GM23338 (cell line): ENCODE results near the gene CENPO. TPM values are rescaled to one million over a fixed set of nuclear protein-coding genes. Genes with fewer than 3 reads are reported as not detected.

Experiments
- ATAC-seq: fragments of 200-7000 bp; cut with Tn5 transposase; 3 replicates; pipeline ENCODE4 v1.9.1; 2020
- DNase-seq: peaks from one replicate; pipeline ENCODE4 v3.0.0-alpha.2; 2015; ENCODE audit warnings: low spot score
- H2AFZ ChIP-seq: fragments of 200-600 bp; sonication (generic); 2 replicates; pipeline ENCODE4 v1.8.0; 2016; ENCODE audit warnings: antibody characterized with exemption, mild to moderate bottlenecking, moderate library complexity
- H3F3A ChIP-seq: fragments of 200-600 bp; sonication (generic); replicated peaks from 2 replicates; pipeline ENCODE4 v1.8.0; 2017; ENCODE audit warnings: antibody characterized with exemption, mixed run types, low read depth
- H3K27ac ChIP-seq: fragments of 200-600 bp; sonication (generic); 2 replicates; pipeline ENCODE4 v1.6.1; 2016; ENCODE audit warnings: low read depth
- H3K27me3 ChIP-seq: fragments of 200-600 bp; sonication (generic); 2 replicates; pipeline ENCODE4 v1.8.0; 2016; ENCODE audit warnings: mild to moderate bottlenecking, mixed run types, moderate library complexity; ENCODE audit not compliant: insufficient read depth
- H3K36me3 ChIP-seq: fragments of 200-600 bp; sonication (generic); 2 replicates; pipeline ENCODE4 v1.8.0; 2016; ENCODE audit warnings: mild to moderate bottlenecking; ENCODE audit not compliant: insufficient read depth
- H3K4me1 ChIP-seq: fragments of 200-600 bp; sonication (generic); 2 replicates; pipeline ENCODE4 v1.8.0; 2016; ENCODE audit warnings: mild to moderate bottlenecking, moderate library complexity; ENCODE audit not compliant: insufficient read depth
- H3K4me2 ChIP-seq: fragments of 200-600 bp; sonication (generic); 2 replicates; pipeline ENCODE4 v1.7.1; 2017; ENCODE audit warnings: mixed run types
- H3K4me3 ChIP-seq: fragments of 200-600 bp; sonication (generic); 2 replicates; pipeline ENCODE4 v1.6.1; 2016; ENCODE audit warnings: mixed run types
- H3K79me2 ChIP-seq: fragments of 200-600 bp; sonication (generic); replicated peaks from 2 replicates; pipeline ENCODE4 v1.8.0; 2017; ENCODE audit warnings: mild to moderate bottlenecking; ENCODE audit not compliant: insufficient read depth
- H3K9me2 ChIP-seq: fragments of 200-600 bp; sonication (generic); 2 replicates; pipeline ENCODE4 v1.8.0; 2017; ENCODE audit not compliant: insufficient read depth
- H4K20me1 ChIP-seq: fragments of 200-600 bp; sonication (generic); replicated peaks from 2 replicates; pipeline ENCODE4 v1.8.0; 2017; ENCODE audit warnings: mild to moderate bottlenecking; ENCODE audit not compliant: insufficient read depth
- H3K27ac Mint-ChIP-seq: 2 replicates; pipeline ENCODE4 v1.8.0; 2020; ENCODE audit warnings: inconsistent platforms, mild to moderate bottlenecking, moderate library complexity, mixed read lengths
- H3K27me3 Mint-ChIP-seq: 3 replicates; pipeline ENCODE4 v1.8.0; 2022; ENCODE audit warnings: low read depth, mild to moderate bottlenecking, moderate library complexity, mixed read lengths, inconsistent platforms; ENCODE audit not compliant: insufficient read depth, poor library complexity
- H3K36me3 Mint-ChIP-seq: 3 replicates; pipeline ENCODE4 v1.8.0; 2021; ENCODE audit warnings: low read depth, mild to moderate bottlenecking, inconsistent platforms, moderate library complexity, mixed read lengths
- H3K4me1 Mint-ChIP-seq: 3 replicates; pipeline ENCODE4 v1.8.0; 2020; ENCODE audit warnings: mild to moderate bottlenecking, inconsistent platforms, mixed read lengths
- H3K4me3 Mint-ChIP-seq: 3 replicates; pipeline ENCODE4 v1.8.0; 2021; ENCODE audit warnings: moderate library complexity, mild to moderate bottlenecking, inconsistent platforms, mixed read lengths
- H3K9me3 Mint-ChIP-seq: 3 replicates; pipeline ENCODE4 v1.8.0; 2020; ENCODE audit warnings: moderate library complexity, mild to moderate bottlenecking, inconsistent platforms, mixed read lengths
- CREB1 ChIP-seq: fragments of 250-450 bp; sonication (Bioruptor Pico); IDR thresholded peaks from 2 replicates; pipeline ENCODE4 v1.5.0; 2020; ENCODE audit warnings: low read depth, mild to moderate bottlenecking, moderate library complexity
- CTCF ChIP-seq, 2 experiments: fragments of 200-600 bp in 1 of 2; sonication (generic) in 1 of 2; conservative IDR thresholded peaks; 2 replicates each; pipeline versions ENCODE4 v1.5.1 to v1.6.1; 2016 to 2017; ENCODE audit warnings: antibody characterized with exemption in 2 of 2, low read depth in 2 of 2, mild to moderate bottlenecking in 2 of 2, moderate library complexity in 1 of 2
- ETS1 ChIP-seq: IDR thresholded peaks from 2 replicates; pipeline ENCODE4 v1.6.1; 2016; ENCODE audit warnings: antibody characterized with exemption
- EZH2 ChIP-seq: fragments of 200-600 bp; sonication (generic); IDR thresholded peaks from one replicate; pipeline ENCODE4 v1.8.0; 2017; ENCODE audit warnings: antibody characterized with exemption, mild to moderate bottlenecking, low read depth; ENCODE audit not compliant: unreplicated experiment
- EZH2phosphoT487 ChIP-seq: fragments of 200-600 bp; sonication (generic); IDR thresholded peaks from one replicate; pipeline ENCODE4 v1.8.1; 2018; ENCODE audit warnings: antibody characterized with exemption; ENCODE audit not compliant: unreplicated experiment
- JUNB ChIP-seq: IDR thresholded peaks from one replicate; pipeline ENCODE4 v1.6.1; 2016; ENCODE audit warnings: antibody characterized with exemption; ENCODE audit not compliant: unreplicated experiment
- NANOG ChIP-seq: IDR thresholded peaks from 2 replicates; pipeline ENCODE4 v1.6.1; 2016; ENCODE audit warnings: antibody characterized with exemption, borderline replicate concordance
- POLR2AphosphoS5 ChIP-seq: IDR thresholded peaks from 2 replicates; pipeline ENCODE4 v1.6.1; 2016; ENCODE audit warnings: antibody characterized with exemption, low read depth
- REST ChIP-seq: IDR thresholded peaks from one replicate; pipeline ENCODE4 v1.6.1; 2018; ENCODE audit warnings: antibody characterized with exemption; ENCODE audit not compliant: unreplicated experiment
- STAT1 ChIP-seq: IDR thresholded peaks from one replicate; pipeline ENCODE4 v1.6.1; 2016; ENCODE audit warnings: antibody characterized with exemption; ENCODE audit not compliant: unreplicated experiment
- ZNF114 ChIP-seq: fragments of 250-450 bp; sonication (Bioruptor Pico); IDR thresholded peaks from 2 replicates; pipeline ENCODE4 v1.5.0; 2020; ENCODE audit warnings: mild to moderate bottlenecking, moderate library complexity
- ZNF331 ChIP-seq: fragments of 250-450 bp; sonication (Bioruptor Pico); IDR thresholded peaks from 2 replicates; pipeline ENCODE4 v1.5.0; 2020; ENCODE audit warnings: low read depth, mild to moderate bottlenecking, moderate library complexity
- ZNF462 ChIP-seq: fragments of 250-450 bp; sonication (Bioruptor Pico); IDR thresholded peaks from 2 replicates; pipeline ENCODE4 v1.5.0; 2020; ENCODE audit warnings: mild to moderate bottlenecking, moderate library complexity
- polyA plus RNA-seq: library from polyadenylated mRNA; unstranded; fragments of >200 nt; fragmentation: Nextera tagmentation; extraction: Ambion mirVana; gene quantifications from 2 replicates; pipeline ENCODE4 v1.2.1, GENCODE V29; 2016
- total RNA-seq: library from RNA; depleted of rRNA; stranded (reverse); fragments of >200 nt; shearing (Covaris generic); gene quantifications from 2 replicates; pipeline ENCODE4 v1.2.3, GENCODE V29; 2014

CENPO gene
- total and polyA plus RNA-seq, 2 experiments from 2014 or later, result 27.0 to 44.7 TPM

GRCh38 chr2:24843330-24843860 is 50.2 kb downstream of the CENPO start:
- H3K4me3 ChIP-seq, result no peak overlapping the region
- H3K27me3 ChIP-seq, result no peaks in the 10 kb centered on the region
- TF ChIP-seq ZNF331, result no peak
- TF ChIP-seq REST, result no peak
- TF ChIP-seq EZH2phosphoT487, result no peak
- no peak for TF ChIP-seq CTCF (conservative IDR thresholded peaks at IDR 0.05; ENCODE audit: low read depth in 2 of 2)
- TF ChIP-seq POLR2AphosphoS5, result no peak
- no peak for TF ChIP-seq ZNF462 (CRISPR knock-in tag)
- TF ChIP-seq STAT1, result no peak
- TF ChIP-seq CREB1 (CRISPR knock-in tag), result no peak
- TF ChIP-seq ETS1, result no peak
- no peak for TF ChIP-seq EZH2
- TF ChIP-seq JUNB, result no peak
- TF ChIP-seq NANOG, result no peak
- no peak for TF ChIP-seq ZNF114
- Mint-ChIP-seq H3K27ac (no peak overlapping the region), H3K9me3 (peaks cover 30% of the 10 kb centered on the region), H3K36me3 (peaks cover 40% of the 10 kb centered on the region), H3K27me3 (peaks cover 8% of the 10 kb centered on the region), H3K4me3 (no peak overlapping the region), H3K4me1 (peaks cover 7% of the 10 kb centered on the region)
- DNase-seq (no peak), ATAC-seq (no peak)
- no peaks in the 10 kb centered on the region for H3K79me2 ChIP-seq
- H3K27ac ChIP-seq, result no peak overlapping the region
- H2AFZ ChIP-seq, result no peak overlapping the region
- 0 out of 2 replicates have a peak, but pooled peaks cover 2% of the 10 kb centered on the region for H3K36me3 ChIP-seq
- H3K4me1 ChIP-seq, result no peaks in the 10 kb centered on the region
- H3F3A ChIP-seq, result no peaks in the 10 kb centered on the region
- no peak overlapping the region for H3K4me2 ChIP-seq
- no peaks in the 10 kb centered on the region for H4K20me1 ChIP-seq
- no peaks in the 10 kb centered on the region for H3K9me2 ChIP-seq
